HepG2 (cell line): Measurements from ENCODE around the gene SRRM3. TPM values are rescaled to one million over a fixed set of nuclear protein-coding genes. Genes with fewer than 3 reads are reported as not detected.
"Not testable (repeated sequence)": the region's sequence is repeated elsewhere in the genome, so short reads cannot be mapped to it uniquely, and the experiment has no call there.

ENCODE experiments used
- ATAC-seq: fragments of 200-7000 bp; cut with Tn5 transposase; 3 replicates; pipeline ENCODE4 v1.9.1; 2020; ENCODE audit warnings: mild to moderate bottlenecking, moderate library complexity
- BruUV-seq: library from RNA; stranded (reverse); fragments of 400-500 nt; replicated peaks from 2 replicates; lab custom pipeline; 2021; lab: Mats Ljungman, UMichigan
- CTCF ChIA-PET: fragments of 300-600 bp; formaldehyde crosslinking; extraction: SDS; loops from one replicate; lab custom pipeline; 2021; ENCODE audit warnings: low total read pairs, inconsistent platforms, low intra/inter-chr PET ratio; lab: Yijun Ruan, JAX
- POLR2A ChIA-PET: fragments of 350-600 bp; sonication (Branson Sonifier 250); formaldehyde crosslinking; loops from one replicate; lab custom pipeline; 2020; ENCODE audit warnings: antibody characterized with exemption, inconsistent platforms; lab: Yijun Ruan, JAX
- DNase-seq: peaks from one replicate; pipeline ENCODE4 v3.0.0-alpha.2; 2015; ENCODE audit warnings: low spot score
- FAIRE-seq: peaks from 3 replicates; lab custom pipeline; 2011; peaks lifted over from hg19 to GRCh38; lab: Jason Lieb, UNC
- H2AFZ ChIP-seq: one replicate; pipeline ENCODE4 v1.6.1; 2011; ENCODE audit warnings: low read length, inconsistent platforms
- H3K27ac ChIP-seq: fragments of 300-600 bp; 3 replicates; pipeline ENCODE4 v1.8.0; 2011; ENCODE audit warnings: mixed run types, mild to moderate bottlenecking, mixed read lengths, low read length, inconsistent platforms; ENCODE audit not compliant: insufficient read depth; ENCODE audit errors: extremely low read length
- H3K27me3 ChIP-seq, 2 experiments: fragments of 200-600 bp in 1 of 2; 2 replicates in 1 of 2; 3 replicates in 1 of 2; pipeline versions ENCODE4 v1.6.0 to v1.8.0; 2011; ENCODE audit warnings: low read length in 2 of 2, mild to moderate bottlenecking in 2 of 2, moderate library complexity in 2 of 2, inconsistent platforms in 1 of 2; ENCODE audit not compliant: insufficient read depth in 2 of 2, control insufficient read depth in 1 of 2
- H3K36me3 ChIP-seq, 2 experiments: fragments of 200-600 bp in 1 of 2; replicated peaks in 1 of 2; 2 replicates in 1 of 2; 3 replicates in 1 of 2; pipeline versions ENCODE4 v1.5.1 to v1.8.0; 2011; ENCODE audit warnings: low read length in 2 of 2, inconsistent platforms in 1 of 2; ENCODE audit not compliant: insufficient read depth in 2 of 2, control insufficient read depth in 1 of 2
- H3K4me1 ChIP-seq: 2 replicates; pipeline ENCODE4 v1.5.1; 2012; ENCODE audit warnings: low read length, inconsistent platforms; ENCODE audit not compliant: insufficient read depth
- H3K4me2 ChIP-seq: 2 replicates; pipeline ENCODE4 v1.6.0; 2011; ENCODE audit warnings: low read depth, low read length, inconsistent platforms
- H3K4me3 ChIP-seq, 3 experiments: fragments of 200-600 bp in 1 of 3; sonication (generic), shearing (Covaris generic) in 1 of 3; replicated peaks in 1 of 3; 2 replicates each; pipeline ENCODE4 v1.5.1; 2011 to 2016; ENCODE audit warnings: low read length in 3 of 3, inconsistent platforms in 2 of 3, low read depth in 2 of 3, mild to moderate bottlenecking in 2 of 3, control low read depth in 1 of 3, mixed read lengths in 1 of 3; ENCODE audit not compliant: insufficient read depth in 1 of 3
- H3K79me2 ChIP-seq: one replicate; pipeline ENCODE4 v1.6.1; 2011; ENCODE audit warnings: low read length, inconsistent platforms; ENCODE audit not compliant: insufficient read depth
- H3K9ac ChIP-seq: 2 replicates; pipeline ENCODE4 v1.6.0; 2011; ENCODE audit warnings: mild to moderate bottlenecking, low read depth, low read length, inconsistent platforms; ENCODE audit not compliant: insufficient read depth
- H3K9me3 ChIP-seq: 2 replicates; pipeline ENCODE4 v1.5.1; 2012; ENCODE audit warnings: mild to moderate bottlenecking, low read length
- H4K20me1 ChIP-seq: 2 replicates; pipeline ENCODE4 v1.6.0; 2011; ENCODE audit warnings: inconsistent platforms, mild to moderate bottlenecking, low read length, moderate library complexity; ENCODE audit not compliant: insufficient read depth
- PPARG ChIP-seq: conservative IDR thresholded peaks from 2 replicates; pipeline ENCODE4 v1.6.1; 2016; ENCODE audit warnings: missing biosample characterization, missing genetic modification reagents
- RARA ChIP-seq: IDR thresholded peaks from 2 replicates; pipeline ENCODE4 v1.6.1; 2016; ENCODE audit warnings: missing genetic modification reagents, missing compliant biosample characterization
- RFX5 ChIP-seq: IDR thresholded peaks from 2 replicates; pipeline ENCODE4 v1.6.1; 2011; ENCODE audit warnings: low read depth, low read length, improper control_type of control experiment
- ZNF256 ChIP-seq: sonication (generic); formaldehyde crosslinking; conservative IDR thresholded peaks from 2 replicates; pipeline ENCODE4 v1.4.0; 2020; ENCODE audit warnings: missing genetic modification reagents
- ZNF333 ChIP-seq: sonication (generic); formaldehyde crosslinking; IDR thresholded peaks from 2 replicates; pipeline ENCODE4 v1.4.0; 2020; ENCODE audit warnings: mild to moderate bottlenecking, missing genetic modification reagents, borderline replicate concordance
- whole genome bisulfite sequencing: methylation state at CpG from one replicate; pipeline ENCODE4 v1.1.6; 2017; ENCODE audit warnings: low lambda C conversion rate; 5-methylcytosine and 5-hydroxymethylcytosine counted together
- in situ Hi-C: cut with HindIII; loops from 2 replicates; pipeline ENCODE4 v1.10.0; 2017; ENCODE audit warnings: low pct_unique_long_range_greater_than_20kb; ENCODE audit not compliant: extremely low pct_ligation_motif_present
- intact Hi-C: fragments of 100-400 bp; cut with micrococcal nuclease; formaldehyde crosslinking; loops from one replicate; pipeline ENCODE4 v1.10.0; 2022; ENCODE audit not compliant: unreplicated experiment
- polyA plus RNA-seq, 8 experiments: library from polyadenylated mRNA; depleted of rRNA in 3 of 8; stranded (reverse) in 7 of 8; unstranded in 1 of 8; fragments of >200 nt; fragmentation: Illumina TruSeq in 4 of 8; extraction: Trizol in 4 of 8; gene quantifications; 2 replicates each; pipeline versions ENCODE4 v1.2.1 to v1.2.3, GENCODE V29; 2011 to 2016; ENCODE audit warnings: low read depth in 4 of 8, missing spikeins in 1 of 8, mixed read lengths in 1 of 8; ENCODE audit not compliant: insufficient read depth in 1 of 8
- total RNA-seq, 5 experiments: library from RNA; depleted of rRNA; stranded (reverse); fragments of >200 nt; fragmentation: Illumina TruSeq; extraction: Trizol; gene quantifications; 2 replicates each; pipeline ENCODE4 v1.2.3, GENCODE V29; 2016; ENCODE audit warnings: low read depth in 1 of 5
- TF ChIP-seq, protein P1 (sequence below): IDR thresholded peaks from 2 replicates; pipeline ENCODE4 v1.6.1; 2016; ENCODE audit warnings: low read depth, control low read depth

The SRRM3 gene
- total and polyA plus RNA-seq, 2 of the 13 experiments (the other 11 are each of a cell fraction or from before 2014, with no cell fraction given) = 0.13 to 0.54 TPM

DNA sequence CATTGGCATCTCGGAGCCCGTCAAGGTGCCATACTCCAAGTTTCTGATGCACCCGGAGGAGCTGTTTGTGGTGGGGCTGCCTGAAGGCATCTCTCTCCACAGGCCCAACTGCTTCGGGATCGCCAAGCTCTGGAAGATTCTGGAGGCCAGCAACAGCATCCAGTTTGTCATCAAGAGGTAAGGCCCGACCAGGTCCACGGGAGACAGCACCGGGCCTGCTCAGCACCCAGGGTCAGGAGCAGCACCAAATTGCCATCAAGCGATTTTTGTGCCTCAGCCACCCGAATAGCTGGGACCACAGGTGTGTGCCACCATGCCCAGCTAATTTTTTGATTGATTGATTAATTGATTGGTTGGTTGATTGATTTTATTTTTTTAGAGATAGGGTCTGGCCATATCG lies 24.7 kb upstream of the SRRM3 start:
- intact Hi-C loops, DNase-seq, ATAC-seq, H3K4me2 ChIP-seq, H3K79me2 ChIP-seq, H4K20me1 ChIP-seq, H3K4me3 ChIP-seq, H3K9me3 ChIP-seq, H2AFZ ChIP-seq, H3K27ac ChIP-seq, H3K9ac ChIP-seq, BruUV-seq, H3K36me3 ChIP-seq, FAIRE-seq: not testable (repeated sequence)
- ChIA-PET POLR2A (interaction anchor here (2.6 kb wide), 1 partner anchor 10 kb away, joined by 9 read pairs; no protein-coding TSS in a partner anchor), CTCF (interaction anchor here (2.0 to 3.4 kb wide), 2 partner anchors 84 to 137 kb away, joined by 57 to 63 read pairs; no protein-coding TSS in a partner anchor)
- WGBS = 63% methylated on average over 6 of the region's 11 CpGs
- H3K4me1 ChIP-seq = peaks cover 12% of the 10 kb centered on the region
- peaks cover 2 to 12% of the 10 kb centered on the region in 2 experiments; a peak in 2 of 5 replicates for H3K27me3 ChIP-seq
- in situ Hi-C loops = loop anchor here (5.0 kb wide), 1 partner anchor 85 kb away; no protein-coding TSS in a partner anchor

DNA sequence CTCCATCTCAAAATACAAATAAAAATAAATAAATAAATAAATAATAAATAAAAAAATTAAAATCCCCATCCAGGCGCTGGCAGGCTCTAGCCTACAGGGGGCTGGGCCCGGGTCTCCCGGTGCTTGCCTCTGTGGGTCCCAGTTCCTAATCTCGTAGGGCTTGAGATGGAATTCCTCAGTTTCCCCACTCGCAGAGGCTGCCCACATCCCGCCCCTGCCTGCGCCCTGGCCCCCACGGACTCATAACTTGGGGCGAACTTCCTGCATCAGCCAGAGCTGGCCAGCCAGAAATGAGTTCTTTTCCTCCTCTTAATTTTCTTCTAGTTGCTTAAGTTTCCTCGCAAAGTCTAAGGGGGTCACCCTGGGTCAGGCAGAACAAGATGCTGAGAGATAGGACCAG lies 22.0 kb upstream of the SRRM3 start:
- no peak for FAIRE-seq
- H3K4me3 ChIP-seq = no peak overlapping the region
- H3K27me3 ChIP-seq = no peaks in the 10 kb centered on the region; a peak in 2 of 5 replicates
- no peak overlapping the region for H3K4me2 ChIP-seq
- no peak overlapping the region for H2AFZ ChIP-seq
- no peak for TF ChIP-seq RFX5
- TF ChIP-seq RARA (CRISPR knock-in tag) = no peak
- no peak for TF ChIP-seq ZNF333 (CRISPR knock-in tag)
- TF ChIP-seq ZNF256 (CRISPR knock-in tag) = no peak
- TF ChIP-seq, protein P1, sequence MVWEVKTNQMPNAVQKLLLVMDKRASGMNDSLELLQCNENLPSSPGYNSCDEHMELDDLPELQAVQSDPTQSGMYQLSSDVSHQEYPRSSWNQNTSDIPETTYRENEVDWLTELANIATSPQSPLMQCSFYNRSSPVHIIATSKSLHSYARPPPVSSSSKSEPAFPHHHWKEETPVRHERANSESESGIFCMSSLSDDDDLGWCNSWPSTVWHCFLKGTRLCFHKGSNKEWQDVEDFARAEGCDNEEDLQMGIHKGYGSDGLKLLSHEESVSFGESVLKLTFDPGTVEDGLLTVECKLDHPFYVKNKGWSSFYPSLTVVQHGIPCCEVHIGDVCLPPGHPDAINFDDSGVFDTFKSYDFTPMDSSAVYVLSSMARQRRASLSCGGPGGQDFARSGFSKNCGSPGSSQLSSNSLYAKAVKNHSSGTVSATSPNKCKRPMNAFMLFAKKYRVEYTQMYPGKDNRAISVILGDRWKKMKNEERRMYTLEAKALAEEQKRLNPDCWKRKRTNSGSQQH (CRISPR knock-in tag) = no peak
- no peak for TF ChIP-seq PPARG (CRISPR knock-in tag)
- TF ChIP-seq, all 625 proteins: peak for 0
- ATAC-seq = no peak
- Histone ChIP-seq H3K9me3 (no peaks in the 10 kb centered on the region), H3K4me1 (peaks cover 12% of the 10 kb centered on the region), H3K27ac (no peak overlapping the region), H3K79me2 (no peaks in the 10 kb centered on the region), H3K36me3 (no peaks in the 10 kb centered on the region), H4K20me1 (no peaks in the 10 kb centered on the region), H3K9ac (no peak overlapping the region)
- intact Hi-C loops (no loop called here), in situ Hi-C loops (loop anchor here (5.0 kb wide), 1 partner anchor 83 kb away; no protein-coding TSS in a partner anchor)
- POLR2A ChIA-PET = no interaction called here
- DNase-seq = no peak
- 55% methylated on average over 10 of the region's 10 CpGs for WGBS
- no TSS peak for BruUV-seq
- CTCF ChIA-PET = interaction anchor here (1.1 to 3.4 kb wide), 2 partner anchors 84 to 135 kb away, joined by 3 to 57 read pairs; no protein-coding TSS in a partner anchor
